GM12878 (cell line): ENCODE measurements around the gene RNF220. TPM values are rescaled to one million over a fixed set of nuclear protein-coding genes. Genes with fewer than 3 reads are reported as not detected.

Experiments used
- ATAC-seq: fragments of 200-7000 bp; cut with Tn5 transposase; 3 replicates; pipeline ENCODE4 v1.9.1; 2020; ENCODE audit warnings: mild to moderate bottlenecking, moderate library complexity
- BruUV-seq: library from RNA; stranded (reverse); fragments of 400-500 nt; replicated peaks from 2 replicates; lab custom pipeline; 2021; lab: Mats Ljungman, UMichigan
- CTCF ChIA-PET: fragments of 300-600 bp; sonication (Branson Sonifier 250); formaldehyde crosslinking; extraction: SDS; loops from one replicate; lab custom pipeline; 2021; ENCODE audit warnings: inconsistent platforms; lab: Yijun Ruan, JAX
- POLR2A ChIA-PET: fragments of 350-600 bp; formaldehyde crosslinking; extraction: SDS; loops from one replicate; lab custom pipeline; 2021; ENCODE audit warnings: inconsistent platforms; lab: Charles Lee
- RAD21 ChIA-PET: fragments of 300-600 bp; sonication (Branson Sonifier 250); formaldehyde crosslinking; loops from one replicate; lab custom pipeline; 2023; ENCODE audit warnings: antibody characterized with exemption; ENCODE audit not compliant: unreplicated experiment; lab: Charles Lee
- SMC1A ChIA-PET: fragments of 300-600 bp; sonication (Branson Sonifier 250); formaldehyde crosslinking; loops from one replicate; lab custom pipeline; 2023; ENCODE audit not compliant: unreplicated experiment, uncharacterized antibody; lab: Charles Lee
- DNase-seq: peaks from one replicate; pipeline ENCODE4 v3.0.0-alpha.2; 2011; ENCODE audit warnings: low read depth, low spot score
- FAIRE-seq: peaks from 3 replicates; lab custom pipeline; 2011; peaks lifted over from hg19 to GRCh38; lab: Jason Lieb, UNC
- H2AFZ ChIP-seq: 2 replicates; pipeline ENCODE4 v1.6.0; 2011; ENCODE audit warnings: low read depth, low read length, control low read depth; ENCODE audit not compliant: control insufficient read depth
- H3K27ac ChIP-seq: 2 replicates; pipeline ENCODE4 v1.5.1; 2011; ENCODE audit warnings: control low read depth; ENCODE audit not compliant: control insufficient read depth, insufficient read depth
- H3K27me3 ChIP-seq, 2 experiments: replicated peaks in 1 of 2; 2 replicates each; pipeline versions ENCODE4 v1.6.0 to v1.6.1; 2011; ENCODE audit warnings: low read length in 1 of 2; ENCODE audit not compliant: control insufficient read depth in 2 of 2, insufficient read depth in 2 of 2
- H3K36me3 ChIP-seq, 2 experiments: 2 replicates each; pipeline ENCODE4 v1.5.1; 2011; ENCODE audit warnings: low read length in 1 of 2; ENCODE audit not compliant: control insufficient read depth in 2 of 2, insufficient read depth in 2 of 2
- H3K4me1 ChIP-seq: 2 replicates; pipeline ENCODE4 v1.6.1; 2011; ENCODE audit warnings: mild to moderate bottlenecking, low read length, moderate library complexity, mixed read lengths; ENCODE audit not compliant: control insufficient read depth, insufficient read depth
- H3K4me2 ChIP-seq: 2 replicates; pipeline ENCODE4 v1.6.0; 2011; ENCODE audit warnings: control low read depth; ENCODE audit not compliant: control insufficient read depth, insufficient read depth
- H3K4me3 ChIP-seq: fragments of 200-600 bp; sonication (generic); 2 replicates; pipeline ENCODE4 v1.5.1; 2016
- H3K79me2 ChIP-seq: 2 replicates; pipeline ENCODE4 v1.6.0; 2011; ENCODE audit warnings: low read length; ENCODE audit not compliant: control insufficient read depth, insufficient read depth
- H3K9ac ChIP-seq: 2 replicates; pipeline ENCODE4 v1.8.0; 2011; ENCODE audit warnings: low read length, control low read depth, mixed read lengths; ENCODE audit not compliant: control insufficient read depth, insufficient read depth
- H3K9me3 ChIP-seq: replicated peaks from 3 replicates; pipeline ENCODE4 v1.5.1; 2011; ENCODE audit warnings: mild to moderate bottlenecking, low read length; ENCODE audit not compliant: control insufficient read depth, insufficient read depth
- H4K20me1 ChIP-seq: 2 replicates; pipeline ENCODE4 v1.6.0; 2011; ENCODE audit not compliant: control insufficient read depth, insufficient read depth
- BHLHE40 ChIP-seq, 2 experiments: fragments of 450-650 bp in 1 of 2; IDR thresholded peaks; 2 replicates each; pipeline ENCODE4 v1.6.1; 2011 to 2017; ENCODE audit warnings: low read depth in 2 of 2, borderline replicate concordance in 1 of 2, improper control_type of control experiment in 1 of 2, low read length in 1 of 2, mild to moderate bottlenecking in 1 of 2
- CHD4 ChIP-seq: fragments of 200-600 bp; sonication (generic); IDR thresholded peaks from 2 replicates; pipeline ENCODE4 v1.6.1; 2016; ENCODE audit warnings: mild to moderate bottlenecking
- DPF2 ChIP-seq: fragments of 450-650 bp; IDR thresholded peaks from 2 replicates; pipeline ENCODE4 v1.6.1; 2017; ENCODE audit warnings: mild to moderate bottlenecking
- E2F4 ChIP-seq: IDR thresholded peaks from 2 replicates; pipeline ENCODE4 v1.6.1; 2012; ENCODE audit warnings: low read depth, low read length, improper control_type of control experiment
- LARP7 ChIP-seq: fragments of 450-650 bp; IDR thresholded peaks from 2 replicates; pipeline ENCODE4 v1.6.1; 2017; ENCODE audit warnings: mild to moderate bottlenecking
- POLR2A ChIP-seq: IDR thresholded peaks from 2 replicates; pipeline ENCODE4 v1.6.1; 2011; ENCODE audit warnings: low read depth, mild to moderate bottlenecking, low read length
- SPI1 ChIP-seq: IDR thresholded peaks from 2 replicates; pipeline ENCODE4 v1.6.1; 2011; ENCODE audit warnings: low read depth, mild to moderate bottlenecking, low read length, moderate library complexity, borderline replicate concordance; ENCODE audit not compliant: insufficient read depth
- YBX1 ChIP-seq: fragments of 450-650 bp; IDR thresholded peaks from 2 replicates; pipeline ENCODE4 v1.6.1; 2016; ENCODE audit warnings: antibody characterized with exemption
- ZNF622 ChIP-seq: fragments of 450-650 bp; IDR thresholded peaks from 2 replicates; pipeline ENCODE4 v1.6.1; 2017; ENCODE audit warnings: mild to moderate bottlenecking, inconsistent platforms
- WGBS: methylation state at CpG from one replicate; pipeline ENCODE4 v1.1.6; 2016; ENCODE audit warnings: low lambda C conversion rate; ENCODE audit not compliant: insufficient replicate concordance, insufficient coverage; ENCODE audit errors: missing lambda C conversion rate; 5-methylcytosine and 5-hydroxymethylcytosine counted together
- in situ Hi-C: fragments of 300-500 bp; cut with MboI; formaldehyde crosslinking; loops from 9 replicates; pipeline ENCODE4 v1.14.3; 2018; ENCODE audit warnings: mixed read lengths
- intact Hi-C: fragments of 100-400 bp; cut with micrococcal nuclease; formaldehyde crosslinking; loops from one replicate; pipeline ENCODE4 v1.14.2; 2022; ENCODE audit not compliant: unreplicated experiment
- polyA plus RNA-seq, 11 experiments: library from polyadenylated mRNA; depleted of rRNA in 4 of 11; unstranded in 6 of 11; stranded (reverse) in 5 of 11; fragments of >200 nt; fragmentation: Nextera tagmentation in 4 of 11; fragmentation: Illumina TruSeq in 1 of 11; extraction: Ambion mirVana in 4 of 11; extraction: Trizol in 1 of 11; gene quantifications; 1 replicate in 1 of 11; 2 replicates in 10 of 11; pipeline versions ENCODE4 v1.2.1 to v1.2.3, GENCODE V29; 2011 to 2016; ENCODE audit warnings: inconsistent platforms in 2 of 11, missing spikeins in 2 of 11, low read depth in 1 of 11
- total RNA-seq, 4 experiments: library from RNA; depleted of rRNA in 3 of 4; stranded (reverse); fragments of >200 nt in 3 of 4; fragmentation: Illumina TruSeq in 1 of 4; extraction: Trizol in 1 of 4; gene quantifications; 2 replicates each; pipeline versions ENCODE4 v1.2.1 to v1.2.3, GENCODE V29; 2013 to 2021
- TF ChIP-seq, protein P1 (sequence below): fragments of 450-650 bp; IDR thresholded peaks from 2 replicates; pipeline ENCODE4 v1.6.1; 2016; ENCODE audit warnings: mild to moderate bottlenecking
- TF ChIP-seq, protein P2 (sequence below): fragments of 450-650 bp; IDR thresholded peaks from 2 replicates; pipeline ENCODE4 v1.6.1; 2017; ENCODE audit warnings: mild to moderate bottlenecking, moderate library complexity

The RNF220 gene
- total and polyA plus RNA-seq, 10 of the 15 experiments (the other 5 are each of a cell fraction or from before 2014, with no cell fraction given), result 4.6 to 84.1 (median 53.7) TPM

DNA sequence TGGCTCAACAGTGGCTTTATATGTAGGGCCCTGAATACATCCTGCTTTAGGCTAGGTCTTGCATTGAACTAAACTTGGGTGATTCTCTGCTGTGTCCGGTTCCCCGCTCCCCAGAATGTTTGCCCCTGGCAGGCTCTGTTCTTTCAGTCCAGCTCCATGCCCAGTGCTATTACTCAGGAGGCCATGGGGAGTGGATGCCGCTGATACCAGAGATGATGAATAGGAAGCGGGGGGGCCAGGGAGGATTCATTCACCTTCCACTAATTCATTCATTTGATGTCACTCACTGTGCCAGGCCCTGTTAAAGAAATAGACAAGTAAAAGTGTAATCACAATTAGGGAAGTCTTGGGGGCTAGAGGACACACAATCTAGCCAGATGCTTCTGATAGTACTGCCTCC, 185.4 kb downstream of the RNF220 start:
- H2AFZ ChIP-seq, result no peak overlapping the region
- ATAC-seq (no peak), FAIRE-seq (no peak), DNase-seq (no peak)
- no peak overlapping the region for H3K4me3 ChIP-seq
- no peak overlapping the region for H3K27ac ChIP-seq
- POLR2A ChIA-PET, result no interaction called here
- SMC1A ChIA-PET, result no interaction called here
- no TSS peak for BruUV-seq
- WGBS, result 78% methylated on average over 4 of the region's 4 CpGs
- in situ Hi-C loops, result loop anchor here (5.0 kb wide), 1 partner anchor 213 kb away; no protein-coding TSS in a partner anchor
- no peak overlapping the region for H3K9ac ChIP-seq
- intact Hi-C loops, result no loop called here
- no peaks in the 10 kb centered on the region for H3K9me3 ChIP-seq
- CTCF ChIA-PET, result no interaction called here
- H3K79me2 ChIP-seq, result no peaks in the 10 kb centered on the region
- TF ChIP-seq CHD4 (no peak), DPF2 (no peak), POLR2A (no peak), LARP7 (no peak), E2F4 (no peak), ZNF622 (no peak), YBX1 (no peak), BHLHE40 (IDR thresholded peaks at IDR 0.05; ENCODE audit: borderline replicate concordance in 1 of 2, low read depth in 2 of 2, low read length in 1 of 2) (no peak), SPI1 (no peak)
- TF ChIP-seq, protein P1, sequence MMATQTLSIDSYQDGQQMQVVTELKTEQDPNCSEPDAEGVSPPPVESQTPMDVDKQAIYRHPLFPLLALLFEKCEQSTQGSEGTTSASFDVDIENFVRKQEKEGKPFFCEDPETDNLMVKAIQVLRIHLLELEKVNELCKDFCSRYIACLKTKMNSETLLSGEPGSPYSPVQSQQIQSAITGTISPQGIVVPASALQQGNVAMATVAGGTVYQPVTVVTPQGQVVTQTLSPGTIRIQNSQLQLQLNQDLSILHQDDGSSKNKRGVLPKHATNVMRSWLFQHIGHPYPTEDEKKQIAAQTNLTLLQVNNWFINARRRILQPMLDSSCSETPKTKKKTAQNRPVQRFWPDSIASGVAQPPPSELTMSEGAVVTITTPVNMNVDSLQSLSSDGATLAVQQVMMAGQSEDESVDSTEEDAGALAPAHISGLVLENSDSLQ, result no peak
- TF ChIP-seq, protein P2, sequence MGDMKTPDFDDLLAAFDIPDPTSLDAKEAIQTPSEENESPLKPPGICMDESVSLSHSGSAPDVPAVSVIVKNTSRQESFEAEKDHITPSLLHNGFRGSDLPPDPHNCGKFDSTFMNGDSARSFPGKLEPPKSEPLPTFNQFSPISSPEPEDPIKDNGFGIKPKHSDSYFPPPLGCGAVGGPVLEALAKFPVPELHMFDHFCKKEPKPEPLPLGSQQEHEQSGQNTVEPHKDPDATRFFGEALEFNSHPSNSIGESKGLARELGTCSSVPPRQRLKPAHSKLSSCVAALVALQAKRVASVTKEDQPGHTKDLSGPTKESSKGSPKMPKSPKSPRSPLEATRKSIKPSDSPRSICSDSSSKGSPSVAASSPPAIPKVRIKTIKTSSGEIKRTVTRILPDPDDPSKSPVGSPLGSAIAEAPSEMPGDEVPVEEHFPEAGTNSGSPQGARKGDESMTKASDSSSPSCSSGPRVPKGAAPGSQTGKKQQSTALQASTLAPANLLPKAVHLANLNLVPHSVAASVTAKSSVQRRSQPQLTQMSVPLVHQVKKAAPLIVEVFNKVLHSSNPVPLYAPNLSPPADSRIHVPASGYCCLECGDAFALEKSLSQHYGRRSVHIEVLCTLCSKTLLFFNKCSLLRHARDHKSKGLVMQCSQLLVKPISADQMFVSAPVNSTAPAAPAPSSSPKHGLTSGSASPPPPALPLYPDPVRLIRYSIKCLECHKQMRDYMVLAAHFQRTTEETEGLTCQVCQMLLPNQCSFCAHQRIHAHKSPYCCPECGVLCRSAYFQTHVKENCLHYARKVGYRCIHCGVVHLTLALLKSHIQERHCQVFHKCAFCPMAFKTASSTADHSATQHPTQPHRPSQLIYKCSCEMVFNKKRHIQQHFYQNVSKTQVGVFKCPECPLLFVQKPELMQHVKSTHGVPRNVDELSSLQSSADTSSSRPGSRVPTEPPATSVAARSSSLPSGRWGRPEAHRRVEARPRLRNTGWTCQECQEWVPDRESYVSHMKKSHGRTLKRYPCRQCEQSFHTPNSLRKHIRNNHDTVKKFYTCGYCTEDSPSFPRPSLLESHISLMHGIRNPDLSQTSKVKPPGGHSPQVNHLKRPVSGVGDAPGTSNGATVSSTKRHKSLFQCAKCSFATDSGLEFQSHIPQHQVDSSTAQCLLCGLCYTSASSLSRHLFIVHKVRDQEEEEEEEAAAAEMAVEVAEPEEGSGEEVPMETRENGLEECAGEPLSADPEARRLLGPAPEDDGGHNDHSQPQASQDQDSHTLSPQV, result no peak
- no peaks in the 10 kb centered on the region for H3K4me1 ChIP-seq
- RAD21 ChIA-PET, result no interaction called here
- H3K4me2 ChIP-seq, result no peak overlapping the region
- no peaks in the 10 kb centered on the region for H3K36me3 ChIP-seq
- peaks cover 0 to 2% of the 10 kb centered on the region in 2 experiments; a peak in 2 of 4 replicates for H3K27me3 ChIP-seq
- no peaks in the 10 kb centered on the region for H4K20me1 ChIP-seq
